Upper lobe of left lung (tissue), 6 donors: ENCODE data around the gene CMTM2. TPM values are rescaled to one million over a fixed set of nuclear protein-coding genes. Genes with fewer than 3 reads are reported as not detected.

ENCODE experiments used
- ATAC-seq, 2 donors: fragments of 200-7000 bp; cut with Tn5 transposase; one replicate each; pipeline ENCODE4 v1.9.1; 2022; ENCODE audit warnings: mild to moderate bottlenecking in 2 of 2, moderate library complexity in 2 of 2; ENCODE audit not compliant: low FRiP score in 2 of 2
- DNase-seq, 2 donors: peaks; one replicate each; pipeline ENCODE4 v3.0.0-alpha.2; 2019 to 2020
- H3K27ac ChIP-seq, 4 donors: fragments of 200-600 bp; sonication (generic); one replicate each; pipeline ENCODE4 v1.5.1; 2016 to 2019
- H3K27me3 ChIP-seq, 4 donors: fragments of 200-600 bp; sonication (generic); one replicate each; pipeline ENCODE4 v1.5.1; 2017 to 2019
- H3K36me3 ChIP-seq, 4 donors: fragments of 200-600 bp; sonication (generic); one replicate each; pipeline ENCODE4 v1.5.1; 2016 to 2019
- H3K4me1 ChIP-seq, 4 donors: fragments of 200-600 bp; sonication (generic); one replicate each; pipeline ENCODE4 v1.5.1; 2018 to 2019
- H3K4me3 ChIP-seq, 4 donors: fragments of 200-600 bp; sonication (generic); one replicate each; pipeline ENCODE4 v1.5.1; 2017 to 2019; ENCODE audit warnings: mild to moderate bottlenecking in 2 of 4, moderate library complexity in 1 of 4
- H3K9me3 ChIP-seq, 4 donors: fragments of 200-600 bp; sonication (generic); one replicate each; pipeline ENCODE4 v1.5.1; 2018 to 2019
- CTCF ChIP-seq, 6 experiments: fragments of 450-650 bp in 4 of 6; fragments of 200-600 bp in 2 of 6; sonication (generic) in 2 of 6; IDR thresholded peaks; one replicate each; pipeline ENCODE4 v1.5.1; 2016 to 2019; ENCODE audit warnings: antibody characterized with exemption in 6 of 6
- EP300 ChIP-seq, 4 donors: sonication (generic); formaldehyde crosslinking; IDR thresholded peaks; one replicate each; pipeline ENCODE4 v1.5.1; 2017; ENCODE audit warnings: antibody characterized with exemption in 4 of 4, control low read depth in 2 of 4
- POLR2A ChIP-seq, 4 donors: fragments of 450-650 bp; IDR thresholded peaks; one replicate each; pipeline ENCODE4 v1.5.1; 2016 to 2017; ENCODE audit warnings: antibody characterized with exemption in 4 of 4, mild to moderate bottlenecking in 2 of 4
- POLR2AphosphoS5 ChIP-seq, 2 donors: sonication (generic); formaldehyde crosslinking; IDR thresholded peaks; one replicate each; pipeline ENCODE4 v1.5.1; 2017; ENCODE audit warnings: antibody characterized with exemption in 2 of 2
- WGBS, 2 donors: methylation state at CpG; one replicate each; pipeline ENCODE4 v1.1.5; 2017 to 2018; 5-methylcytosine and 5-hydroxymethylcytosine counted together
- small RNA-seq, 4 donors: library from RNA; depleted of rRNA; stranded (forward); fragments of <200 nt; gene quantifications; one replicate each; pipeline ENCODE3, GENCODE V24; 2016
- total RNA-seq, 6 donors: library from RNA; depleted of rRNA in 4 of 6; stranded (reverse); fragments of >200 nt in 4 of 6; gene quantifications; one replicate each; pipeline versions ENCODE4 v1.1.0 to v1.2.1, GENCODE V29; 2016 to 2021
- donor health status: DM: no; HTN: no; CAD: no; lungs with moderate emphysema.
- donor health status: DM: no; HTN: yes; CAD: no; lungs with severe emphysema.

The CMTM2 gene
- total RNA-seq, 6 donors from 2014 or later = 0.55 to 4.4 (median 3.4) TPM; not detected in 2

GRCh38 chr16:66634527-66635196 lies 55.4 kb downstream of the CMTM2 start:
- DNase-seq (no peak), ATAC-seq (no peak)
- 95% methylated on average over 4 of the region's 4 CpGs for WGBS, 2 donors
- no peaks in the 10 kb centered on the region for H3K4me1 ChIP-seq
- no peak overlapping the region for H3K4me3 ChIP-seq
- H3K27ac ChIP-seq = no peak overlapping the region
- peaks cover 0 to 8% (median 3%) of the 10 kb centered on the region in 4 donors for H3K36me3 ChIP-seq
- no peaks in the 10 kb centered on the region for H3K9me3 ChIP-seq
- H3K27me3 ChIP-seq = no peaks in the 10 kb centered on the region
- no peak for TF ChIP-seq POLR2A (IDR thresholded peaks at IDR 0.05)
- TF ChIP-seq CTCF (IDR thresholded peaks at IDR 0.05) = no peak

GRCh38 chr16:66635406-66635805 lies 56.1 kb downstream of the CMTM2 start:
- peaks cover 0 to 8% (median 3%) of the 10 kb centered on the region in 4 donors for H3K36me3 ChIP-seq
- H3K27ac ChIP-seq = no peak overlapping the region
- 82 to 88% methylated on average over 3 to 6 of the region's 6 CpGs for WGBS, 2 donors
- ATAC-seq (no peak), DNase-seq (no peak)
- TF ChIP-seq CTCF (IDR thresholded peaks at IDR 0.05) = no peak
- no peaks in the 10 kb centered on the region for H3K4me1 ChIP-seq
- H3K4me3 ChIP-seq = no peak overlapping the region
- no peaks in the 10 kb centered on the region for H3K9me3 ChIP-seq
- no peaks in the 10 kb centered on the region for H3K27me3 ChIP-seq

- 80 to 82% methylated on average over 5 of the region's 5 CpGs for WGBS, 2 donors
- no peaks in the 10 kb centered on the region for H3K4me1 ChIP-seq
- no peaks in the 10 kb centered on the region for H3K9me3 ChIP-seq
- H3K27ac ChIP-seq = no peak overlapping the region
- no peaks in the 10 kb centered on the region for H3K27me3 ChIP-seq
- TF ChIP-seq POLR2AphosphoS5 (IDR thresholded peaks at IDR 0.05) (no peak), EP300 (IDR thresholded peaks at IDR 0.05) (no peak), CTCF (IDR thresholded peaks at IDR 0.05) (no peak), POLR2A (IDR thresholded peaks at IDR 0.05) (no peak)
- peaks cover 0 to 8% (median 3%) of the 10 kb centered on the region in 4 donors for H3K36me3 ChIP-seq
- H3K4me3 ChIP-seq = no peak overlapping the region
- DNase-seq (no peak), ATAC-seq (no peak)
Observed at GRCh38 chr16:66636199-66636598, 56.9 kb downstream of the CMTM2 start.

- TF ChIP-seq POLR2AphosphoS5 (IDR thresholded peaks at IDR 0.05) = no peak
- no peak for TF ChIP-seq CTCF (IDR thresholded peaks at IDR 0.05)
- no peak for TF ChIP-seq POLR2A (IDR thresholded peaks at IDR 0.05)
- TF ChIP-seq EP300 (IDR thresholded peaks at IDR 0.05) = no peak
- 81 to 89% methylated on average over 3 of the region's 3 CpGs for WGBS, 2 donors
- ATAC-seq = no peak
- no peaks in the 10 kb centered on the region for H3K9me3 ChIP-seq
- no peak overlapping the region for H3K4me3 ChIP-seq
- H3K4me1 ChIP-seq = no peaks in the 10 kb centered on the region
- no peaks in the 10 kb centered on the region for H3K27me3 ChIP-seq
- no peak overlapping the region for H3K27ac ChIP-seq
- H3K36me3 ChIP-seq = peaks cover 0 to 8% (median 3%) of the 10 kb centered on the region in 4 donors
- DNase-seq = no peak
Observed at GRCh38 chr16:66637806-66638205, 58.5 kb downstream of the CMTM2 start.

Small RNA genes lying within 50 kb of the gene (small RNA-seq; reads per million reads assigned to genes)
- 0 to 0.11 (median 0) reads per million in 4 donors for gene CKLF-CMTM1

Other genes starting within 250 kb of the CMTM2 start
- gene CDH5, start 212.8 kb upstream of the CMTM2 start, total RNA-seq = 100 to 1,000 TPM in 3 of 6 donors, 10 to 100 TPM in 3; 54.5 to 146 (median 89.8) TPM
- gene BEAN1, start 152.2 kb upstream of the CMTM2 start, total RNA-seq = 1 to 10 TPM in 1 of 6 donors, under 1 TPM in 3, not detected in 2; 0.22 to 1.0 (median 0.35) TPM
- 10 to 100 TPM; 28.2 to 54.0 (median 36.6) TPM for gene TK2, start 29.3 kb upstream of the CMTM2 start, total RNA-seq
- gene CKLF, start 26.9 kb upstream of the CMTM2 start, total RNA-seq = 10 to 100 TPM; 18.2 to 71.7 (median 47.4) TPM
- 1 to 10 TPM in 2 of 6 donors, under 1 TPM in 2, not detected in 2; 0.61 to 9.5 (median 2.6) TPM for gene CMTM1, start 13.0 kb upstream of the CMTM2 start, total RNA-seq
- gene CMTM3, start 25.2 kb downstream of the CMTM2 start, total RNA-seq = 10 to 100 TPM in 5 of 6 donors, 1 to 10 TPM in 1; 4.2 to 52.1 (median 23.6) TPM
- gene CMTM4, start 117.3 kb downstream of the CMTM2 start, total RNA-seq = 10 to 100 TPM; 35.6 to 82.1 (median 55.1) TPM
- 100 to 1,000 TPM in 5 of 6 donors, 10 to 100 TPM in 1; 91.5 to 190 (median 132) TPM for gene DYNC1LI2, start 172.1 kb downstream of the CMTM2 start, total RNA-seq
- under 1 TPM in 2 of 6 donors, not detected in 4; 0.31 to 0.55 TPM for gene TERB1, start 222.1 kb downstream of the CMTM2 start, total RNA-seq